Measurements from ENCODE around the gene PPP2R1A. TPM values are rescaled to one million over a fixed set of nuclear protein-coding genes. Genes with fewer than 3 reads are reported as not detected.

Gene PPP2R1A
- total RNA-seq, 1 experiment from 2014 or later = 291 TPM

GRCh38 chr19:52277471-52277870 lies 87.6 kb downstream of the PPP2R1A start:
- Mint-ChIP-seq H3K4me1 (ENCODE audit: low read depth, unreplicated experiment) (no peaks in the 10 kb centered on the region), H3K27me3 (ENCODE audit: unreplicated experiment) (no peaks in the 10 kb centered on the region), H3K9me3 (ENCODE audit: low read depth, unreplicated experiment) (peaks cover 27% of the 10 kb centered on the region), H3K4me3 (ENCODE audit: low read depth, unreplicated experiment) (no peak overlapping the region), H3K36me3 (ENCODE audit: insufficient read depth, unreplicated experiment) (peaks cover 49% of the 10 kb centered on the region), H3K27ac (ENCODE audit: unreplicated experiment) (no peak overlapping the region)
- intact Hi-C loops (cut with micrococcal nuclease; ENCODE audit: unreplicated experiment) = no loop called here
- no peak for TF ChIP-seq CTCF (IDR thresholded peaks at IDR 0.05; ENCODE audit: unreplicated experiment)
- no peak for DNase-seq
- BruUV-seq (replicated peaks) = no TSS peak
- CTCF ChIA-PET = no interaction called here

Small RNA genes within 50 kb of the gene (microRNA-seq; reads per million reads assigned to microRNA genes)
- gene MIR6801 = 1.8 reads per million

Other genes with a start within 250 kb of the PPP2R1A start
- 10.7 and 14.0 TPM in 2 replicates for gene ZNF350, start 203.2 kb upstream of the PPP2R1A start, total RNA-seq (2022)
- gene ZNF615, start 181.8 kb upstream of the PPP2R1A start, total RNA-seq (2022) = 5.3 and 7.3 TPM in 2 replicates
- gene ZNF614, start 161.7 kb upstream of the PPP2R1A start, total RNA-seq (2022) = 9.5 and 10.3 TPM in 2 replicates
- gene ZNF432, start 141.2 kb upstream of the PPP2R1A start, total RNA-seq (2022) = 16.0 TPM in 2 replicates
- gene ZNF841, start 94.3 kb upstream of the PPP2R1A start, total RNA-seq (2022) = 37.6 and 39.8 TPM in 2 replicates
- 8.9 and 9.2 TPM in 2 replicates for gene ZNF616, start 50.1 kb upstream of the PPP2R1A start, total RNA-seq (2022)
- 11.3 and 12.0 TPM in 2 replicates for gene ZNF836, start 18.4 kb upstream of the PPP2R1A start, total RNA-seq (2022)
- 26.6 and 28.3 TPM in 2 replicates for gene ZNF766, start 79.5 kb downstream of the PPP2R1A start, total RNA-seq (2022)
- gene ZNF480, start 107.1 kb downstream of the PPP2R1A start, total RNA-seq (2022) = 4.9 and 5.1 TPM in 2 replicates
- not detected in 2 replicates for gene ZNF610, start 146.2 kb downstream of the PPP2R1A start, total RNA-seq (2022)
- not detected in 2 replicates for gene ZNF880, start 179.9 kb downstream of the PPP2R1A start, total RNA-seq (2022)
- not detected in 2 replicates for gene ZNF528, start 207.8 kb downstream of the PPP2R1A start, total RNA-seq (2022)
- not detected in 2 replicates for gene ZNF534, start 239.1 kb downstream of the PPP2R1A start, total RNA-seq (2022)

Data from Calu3 (cell line).